Activated naive CD4-positive, alpha-beta T cell treated with anti-CD3 and anti-CD28 coated beads, Interleukin-2, amount 50 U/mL, for 24 hours (primary cell): ENCODE measurements around the gene EHMT1.
"Not testable (repeated sequence)": the region's sequence is repeated elsewhere in the genome, so short reads cannot be mapped to it uniquely, and the experiment has no call there.

ENCODE experiments used
- H3K27ac Mint-ChIP-seq: one replicate; pipeline ENCODE4 v1.8.0; 2021; ENCODE audit warnings: mild to moderate bottlenecking, mixed read lengths
- H3K27me3 Mint-ChIP-seq: one replicate; pipeline ENCODE4 v1.8.0; 2021; ENCODE audit warnings: mixed read lengths
- H3K36me3 Mint-ChIP-seq: one replicate; pipeline ENCODE4 v1.8.0; 2021; ENCODE audit warnings: mixed read lengths
- H3K4me1 Mint-ChIP-seq: one replicate; pipeline ENCODE4 v1.8.0; 2021; ENCODE audit warnings: mixed read lengths
- H3K4me3 Mint-ChIP-seq: one replicate; pipeline ENCODE4 v1.8.0; 2021; ENCODE audit warnings: mild to moderate bottlenecking, mixed read lengths
- H3K9me3 Mint-ChIP-seq: one replicate; pipeline ENCODE4 v1.8.0; 2021; ENCODE audit warnings: mixed read lengths

EHMT1 gene

DNA sequence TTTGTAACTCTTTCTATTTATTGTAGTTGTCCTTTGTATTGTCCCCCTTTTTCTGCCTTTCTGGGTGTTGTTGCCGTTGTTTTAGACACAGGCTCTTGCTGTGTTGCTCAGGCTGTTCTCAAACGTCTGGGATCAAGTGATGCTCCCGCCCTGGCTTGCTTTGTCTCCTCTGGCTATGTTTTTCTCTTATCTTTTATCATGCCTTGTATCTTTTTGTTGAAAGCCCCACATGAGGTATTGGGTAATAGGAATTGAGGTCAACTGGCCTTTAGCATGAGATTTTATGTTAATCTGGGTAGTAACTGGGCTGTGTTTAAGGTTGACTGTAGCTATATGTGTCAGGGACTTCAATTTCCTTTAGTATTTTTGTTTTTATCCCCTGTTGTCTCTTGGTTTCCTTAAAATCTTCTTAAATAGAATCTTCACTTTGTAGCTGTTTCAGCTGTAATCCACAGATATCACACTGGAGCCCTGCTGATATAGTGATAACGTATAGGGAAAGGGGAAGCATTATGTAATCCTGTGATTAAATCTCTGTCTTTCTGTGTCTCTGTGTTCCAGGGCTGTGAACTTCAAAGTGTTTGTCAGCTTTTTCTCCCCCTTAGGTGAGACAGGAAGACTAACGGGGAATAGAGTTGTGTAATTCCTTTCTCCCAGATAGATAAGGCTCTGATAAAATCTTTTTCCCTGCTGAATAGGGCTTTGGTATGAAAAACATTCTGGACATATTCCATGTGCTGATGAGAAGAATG lies 232.9 kb downstream of the EHMT1 start:
- Mint-ChIP-seq H3K36me3 (peaks cover 12% of the 10 kb centered on the region), H3K4me1 (no peaks in the 10 kb centered on the region), H3K27me3 (no peaks in the 10 kb centered on the region), H3K4me3 (no peak overlapping the region), H3K27ac (no peak overlapping the region), H3K9me3 (peaks cover 12% of the 10 kb centered on the region)

GRCh38 chr9:137853392-137853995 lies 234.7 kb downstream of the EHMT1 start:
- no peak overlapping the region for H3K27ac Mint-ChIP-seq

GRCh38 chr9:137860361-137860760 lies 241.6 kb downstream of the EHMT1 start:
- Mint-ChIP-seq H3K27ac (no peak overlapping the region), H3K27me3 (peaks cover 1% of the 10 kb centered on the region), H3K9me3 (peaks cover 21% of the 10 kb centered on the region), H3K4me3 (no peak overlapping the region), H3K4me1 (no peaks in the 10 kb centered on the region), H3K36me3 (peaks cover 15% of the 10 kb centered on the region)

More at GRCh38 chr9:137853392-137853995, 234.7 kb downstream of the EHMT1 start:
- Mint-ChIP-seq H3K36me3 (peaks cover 12% of the 10 kb centered on the region), H3K4me3 (no peak overlapping the region), H3K27me3 (no peaks in the 10 kb centered on the region), H3K9me3 (peaks cover 12% of the 10 kb centered on the region), H3K4me1 (no peaks in the 10 kb centered on the region)

- peaks cover 4% of the 10 kb centered on the region for H3K36me3 Mint-ChIP-seq
- H3K9me3 Mint-ChIP-seq: peaks cover 6% of the 10 kb centered on the region
- H3K27me3 Mint-ChIP-seq: peaks cover 8% of the 10 kb centered on the region
- H3K27ac Mint-ChIP-seq: no peak overlapping the region
- H3K4me1 Mint-ChIP-seq: no peaks in the 10 kb centered on the region
- H3K4me3 Mint-ChIP-seq: no peak overlapping the region
Measured at GRCh38 chr9:137865581-137866145, 246.9 kb downstream of the EHMT1 start.

DNA sequence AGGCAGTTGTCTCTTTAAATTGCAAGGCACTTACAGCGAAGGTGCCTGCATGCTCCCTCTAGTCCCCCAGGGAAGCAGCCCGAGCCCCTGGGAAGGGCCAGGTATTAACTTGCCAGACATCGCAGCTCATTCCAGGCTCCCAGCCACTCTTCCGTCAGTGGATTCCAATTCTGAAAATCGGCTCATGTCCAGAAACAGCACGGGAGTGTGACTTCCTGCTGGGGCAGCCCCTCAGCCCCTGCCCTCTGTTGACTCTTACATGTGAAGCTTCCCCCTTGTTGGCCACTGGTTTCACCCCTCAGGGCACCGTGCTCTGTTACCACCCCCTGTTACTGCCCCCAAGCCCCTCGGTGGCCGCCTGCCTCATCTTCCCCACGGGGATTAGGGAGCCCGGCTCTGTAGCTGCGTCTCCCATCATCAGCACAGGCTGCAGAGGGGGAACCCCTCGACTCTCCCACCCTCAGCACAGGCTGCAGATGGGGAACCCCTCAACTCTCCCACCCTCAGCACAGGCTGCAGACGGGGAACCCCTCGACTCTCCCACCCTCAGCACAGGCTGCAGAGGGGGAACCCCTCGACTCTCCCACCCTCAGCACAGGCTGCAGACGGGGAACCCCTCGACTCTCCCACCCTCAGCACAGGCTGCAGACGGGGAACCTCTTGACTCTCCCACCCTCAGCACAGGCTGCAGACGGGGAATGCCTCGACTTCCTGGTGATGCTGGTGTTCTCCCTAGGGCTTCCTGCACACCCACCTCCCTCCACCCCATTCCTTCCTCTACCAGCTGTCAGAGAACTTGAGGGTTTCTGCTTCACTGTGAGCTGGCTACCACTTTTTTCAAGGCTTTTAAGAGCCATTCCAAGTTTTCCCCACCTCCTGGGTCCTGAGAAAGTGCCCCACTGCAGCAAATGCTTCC lies 247.7 kb downstream of the EHMT1 start:
- H3K9me3 Mint-ChIP-seq: peaks cover 6% of the 10 kb centered on the region
- no peak overlapping the region for H3K4me3 Mint-ChIP-seq

GRCh38 chr9:137870432-137870831 lies 251.6 kb downstream of the EHMT1 start:
- Mint-ChIP-seq H3K36me3 (no peaks in the 10 kb centered on the region), H3K27ac (no peak overlapping the region), H3K27me3 (peaks cover 18% of the 10 kb centered on the region), H3K4me3 (no peak overlapping the region), H3K9me3 (no peaks in the 10 kb centered on the region), H3K4me1 (no peaks in the 10 kb centered on the region)

More for the DNA sequence above, 247.7 kb downstream of the EHMT1 start:
- Mint-ChIP-seq H3K4me1 (no peaks in the 10 kb centered on the region), H3K36me3 (peaks cover 1% of the 10 kb centered on the region), H3K27me3 (peaks cover 8% of the 10 kb centered on the region), H3K27ac (no peak overlapping the region)

- Mint-ChIP-seq H3K9me3 (no peaks in the 10 kb centered on the region), H3K27ac (no peak overlapping the region), H3K36me3 (no peaks in the 10 kb centered on the region), H3K4me1 (peaks cover 3% of the 10 kb centered on the region), H3K4me3 (no peak overlapping the region), H3K27me3 (peaks cover 26% of the 10 kb centered on the region)
Measured at GRCh38 chr9:137872296-137872695, 253.5 kb downstream of the EHMT1 start.

DNA sequence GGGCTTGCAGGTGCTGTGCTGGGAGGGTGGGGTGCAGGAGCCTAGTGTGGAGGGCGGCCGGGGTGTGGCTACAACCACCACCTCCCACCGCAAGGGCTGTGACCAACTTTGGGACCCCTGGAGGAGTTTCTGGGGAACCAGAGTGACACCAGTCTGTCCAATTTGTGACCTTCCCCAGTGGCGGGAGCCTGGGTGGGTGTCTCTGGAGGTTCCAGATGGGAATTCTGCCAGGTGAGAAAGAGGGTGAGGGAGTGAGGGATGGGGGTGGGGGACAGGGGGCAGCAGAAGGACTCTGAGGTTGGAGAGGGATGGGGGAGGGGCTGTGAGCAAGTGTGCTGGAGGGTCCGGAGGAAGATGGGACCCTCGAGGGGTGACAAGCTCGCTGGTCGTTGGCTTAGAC lies 254.6 kb downstream of the EHMT1 start:
- Mint-ChIP-seq H3K4me1 (peaks cover 3% of the 10 kb centered on the region), H3K36me3 (no peaks in the 10 kb centered on the region), H3K9me3 (no peaks in the 10 kb centered on the region), H3K27ac (no peak overlapping the region), H3K27me3 (peaks cover 22% of the 10 kb centered on the region), H3K4me3 (no peak overlapping the region)

GRCh38 chr9:137873858-137874362 lies 255.1 kb downstream of the EHMT1 start:
- Mint-ChIP-seq H3K27ac (no peak overlapping the region), H3K27me3 (peaks cover 20% of the 10 kb centered on the region), H3K36me3 (no peaks in the 10 kb centered on the region), H3K9me3 (no peaks in the 10 kb centered on the region), H3K4me1 (peaks cover 3% of the 10 kb centered on the region), H3K4me3 (no peak overlapping the region)

DNA sequence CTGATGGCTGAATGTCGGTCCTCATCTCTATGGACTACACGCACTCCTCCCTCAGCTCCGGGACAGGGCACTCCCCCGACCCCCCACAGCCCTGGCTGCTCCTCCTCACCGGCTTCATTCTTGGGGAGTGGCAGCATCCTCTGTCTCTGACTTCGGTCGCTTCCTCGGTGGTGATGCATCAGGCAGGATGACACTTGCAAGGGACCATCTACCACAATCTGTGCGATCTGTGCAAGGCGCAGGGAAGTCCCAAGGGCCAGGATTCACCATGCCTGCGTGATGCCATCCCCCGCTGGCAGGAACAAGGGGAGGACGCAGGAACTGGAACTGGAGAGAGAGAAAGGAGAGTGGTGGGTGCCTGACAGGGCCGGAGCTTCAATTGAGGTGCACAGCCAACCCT lies 256.5 kb downstream of the EHMT1 start:
- Mint-ChIP-seq H3K9me3 (no peaks in the 10 kb centered on the region), H3K36me3 (no peaks in the 10 kb centered on the region), H3K27me3 (peaks cover 30% of the 10 kb centered on the region), H3K27ac (no peak overlapping the region), H3K4me3 (no peak overlapping the region), H3K4me1 (peaks cover 3% of the 10 kb centered on the region)

DNA sequence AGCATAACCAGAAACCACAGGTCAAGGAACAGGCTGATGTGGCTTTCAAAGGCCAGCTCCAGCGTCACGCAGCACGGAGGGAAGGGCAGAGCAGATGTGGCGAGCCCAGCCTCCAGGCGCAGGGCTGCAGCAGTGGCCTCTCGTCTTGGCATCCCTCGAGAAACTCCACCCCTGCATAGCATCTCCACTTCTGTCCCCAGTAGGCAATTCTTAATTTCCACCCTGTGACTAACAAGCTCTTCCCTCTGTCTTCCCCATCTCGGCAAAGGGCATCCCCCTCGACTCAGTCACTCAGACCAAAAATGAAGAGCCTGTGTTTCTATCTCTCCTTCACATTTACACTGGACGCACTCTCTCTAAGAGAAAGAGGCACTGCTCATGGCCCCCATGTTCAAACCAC lies 257.0 kb downstream of the EHMT1 start:
- H3K4me3 Mint-ChIP-seq: no peak overlapping the region
- H3K4me1 Mint-ChIP-seq: peaks cover 3% of the 10 kb centered on the region
- H3K36me3 Mint-ChIP-seq: no peaks in the 10 kb centered on the region
- H3K9me3 Mint-ChIP-seq: no peaks in the 10 kb centered on the region
- H3K27ac Mint-ChIP-seq: no peak overlapping the region
- peaks cover 30% of the 10 kb centered on the region for H3K27me3 Mint-ChIP-seq

GRCh38 chr9:137876269-137876668 lies 257.5 kb downstream of the EHMT1 start:
- peak overlapping the region; percentile 68 for H3K4me3 Mint-ChIP-seq
- H3K27me3 Mint-ChIP-seq: peaks cover 30% of the 10 kb centered on the region
- H3K36me3 Mint-ChIP-seq: no peaks in the 10 kb centered on the region
- H3K9me3 Mint-ChIP-seq: no peaks in the 10 kb centered on the region
- H3K4me1 Mint-ChIP-seq: peaks cover 3% of the 10 kb centered on the region
- H3K27ac Mint-ChIP-seq: no peak overlapping the region

GRCh38 chr9:137876781-137877386 lies 258.1 kb downstream of the EHMT1 start:
- Mint-ChIP-seq H3K27me3 (peaks cover 34% of the 10 kb centered on the region), H3K27ac (no peak overlapping the region), H3K9me3 (no peaks in the 10 kb centered on the region), H3K4me3 (peak overlapping the region; percentile 68), H3K36me3 (no peaks in the 10 kb centered on the region), H3K4me1 (peaks cover 3% of the 10 kb centered on the region)

- H3K36me3 Mint-ChIP-seq, H3K9me3 Mint-ChIP-seq, H3K4me1 Mint-ChIP-seq, H3K27ac Mint-ChIP-seq: not testable (repeated sequence)
- Mint-ChIP-seq H3K27me3 (peaks cover 38% of the 10 kb centered on the region), H3K4me3 (peak within 1 kb of the TSS; percentile 68)
Measured at GRCh38 chr9:137877506-137878122, 258.8 kb downstream of the EHMT1 start, which contains the start of gene CACNA1B. CACNA1B (plus strand) TSS chr9:137877782; CDS start chr9:137877934, 152 bp downstream.
